ENCODE results near the gene WAPL.

WAPL gene

GRCh38 chr10:86450806-86451603 lies 70.6 kb downstream of the WAPL start:
- no peak for DNase-seq

GRCh38 chr10:86449926-86450558 lies 71.5 kb downstream of the WAPL start:
- no peak for DNase-seq

- DNase-seq = no peak
These were observed 74.2 kb downstream of the WAPL start for GRCh38 chr10:86447432-86447831.

GRCh38 chr10:86446987-86447386 lies 74.6 kb downstream of the WAPL start:
- no peak for DNase-seq

- DNase-seq = no peak
These were observed 75.2 kb downstream of the WAPL start for GRCh38 chr10:86446440-86446839.

GRCh38 chr10:86443936-86444335 lies 77.7 kb downstream of the WAPL start:
- no peak for DNase-seq

GRCh38 chr10:86443069-86443468 lies 78.5 kb downstream of the WAPL start:
- no peak for DNase-seq

- DNase-seq = no peak
These were observed 80.4 kb downstream of the WAPL start for GRCh38 chr10:86440874-86441843.

- DNase-seq = no peak
These were observed 82.0 kb downstream of the WAPL start for GRCh38 chr10:86439544-86439943.

GRCh38 chr10:86438091-86438749 lies 83.4 kb downstream of the WAPL start:
- DNase-seq = no peak

GRCh38 chr10:86437447-86437846 lies 84.1 kb downstream of the WAPL start:
- no peak for DNase-seq

- no peak for DNase-seq
These were observed 84.6 kb downstream of the WAPL start for GRCh38 chr10:86436963-86437362.

GRCh38 chr10:86434656-86435055 lies 86.9 kb downstream of the WAPL start:
- no peak for DNase-seq

GRCh38 chr10:86423739-86424138 lies 97.9 kb downstream of the WAPL start:
- DNase-seq = no peak

GRCh38 chr10:86419101-86419500 lies 102.5 kb downstream of the WAPL start:
- DNase-seq = no peak

- no peak for DNase-seq
These were observed 106.0 kb downstream of the WAPL start for GRCh38 chr10:86415583-86415982.

- DNase-seq = no peak
These were observed 106.5 kb downstream of the WAPL start for GRCh38 chr10:86415116-86415515.

- DNase-seq = peak; percentile 48
These were observed 108.4 kb downstream of the WAPL start for GRCh38 chr10:86413046-86413728.

- no peak for DNase-seq
These were observed 109.6 kb downstream of the WAPL start for GRCh38 chr10:86411852-86412560.

GRCh38 chr10:86411281-86411841 lies 110.2 kb downstream of the WAPL start:
- peak; percentile 69 for DNase-seq

GRCh38 chr10:86410542-86411124 lies 111.0 kb downstream of the WAPL start:
- no peak for DNase-seq
